Measurements from ENCODE around the gene UNC5C. TPM values are rescaled to one million over a fixed set of nuclear protein-coding genes. Genes with fewer than 3 reads are reported as not detected.

UNC5C gene
- total RNA-seq, 1 donor from 2014 or later = 0.20 TPM

DNA sequence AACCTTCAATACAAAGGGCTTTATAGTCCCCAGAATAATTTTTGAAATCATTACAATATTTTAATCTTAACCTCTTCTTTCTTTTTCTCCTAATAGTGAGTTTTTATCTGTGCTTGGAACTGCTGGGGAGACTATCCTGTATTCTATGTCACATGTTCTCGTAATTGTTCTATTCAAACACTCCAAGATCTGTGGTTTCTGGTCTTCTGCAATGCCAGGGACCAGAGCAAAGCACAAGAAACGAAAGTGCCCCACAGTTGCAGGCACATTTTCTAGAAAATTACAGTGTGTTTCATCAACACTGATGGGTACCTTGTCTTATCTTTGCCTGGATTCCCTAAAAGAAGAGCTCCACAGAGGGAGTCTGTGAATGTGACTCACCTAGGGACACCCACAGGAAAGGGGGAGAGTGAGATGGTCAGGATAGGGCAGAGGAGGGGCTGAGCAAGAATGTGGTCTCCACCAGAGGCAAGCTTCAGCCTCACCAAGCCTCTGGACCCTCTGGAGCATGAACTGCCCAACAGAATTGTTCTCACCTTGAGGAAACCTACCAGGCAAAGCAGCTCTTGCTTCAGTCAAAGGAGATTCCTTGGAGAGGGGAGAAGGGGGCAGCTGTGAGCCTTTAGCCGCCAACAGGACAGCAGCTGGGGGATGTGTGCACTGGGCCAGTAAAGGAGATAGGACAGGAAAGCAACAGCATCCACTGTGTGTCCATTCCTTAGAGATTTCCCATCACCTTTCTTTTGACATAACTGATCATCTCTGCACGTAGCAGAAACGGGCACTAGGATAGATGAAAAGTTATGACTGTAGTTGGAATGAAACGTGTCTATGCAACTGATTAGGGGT is 25.9 kb downstream of the UNC5C start:
- DNase-seq (ENCODE audit: low read depth, low spot score) = no peak

DNA sequence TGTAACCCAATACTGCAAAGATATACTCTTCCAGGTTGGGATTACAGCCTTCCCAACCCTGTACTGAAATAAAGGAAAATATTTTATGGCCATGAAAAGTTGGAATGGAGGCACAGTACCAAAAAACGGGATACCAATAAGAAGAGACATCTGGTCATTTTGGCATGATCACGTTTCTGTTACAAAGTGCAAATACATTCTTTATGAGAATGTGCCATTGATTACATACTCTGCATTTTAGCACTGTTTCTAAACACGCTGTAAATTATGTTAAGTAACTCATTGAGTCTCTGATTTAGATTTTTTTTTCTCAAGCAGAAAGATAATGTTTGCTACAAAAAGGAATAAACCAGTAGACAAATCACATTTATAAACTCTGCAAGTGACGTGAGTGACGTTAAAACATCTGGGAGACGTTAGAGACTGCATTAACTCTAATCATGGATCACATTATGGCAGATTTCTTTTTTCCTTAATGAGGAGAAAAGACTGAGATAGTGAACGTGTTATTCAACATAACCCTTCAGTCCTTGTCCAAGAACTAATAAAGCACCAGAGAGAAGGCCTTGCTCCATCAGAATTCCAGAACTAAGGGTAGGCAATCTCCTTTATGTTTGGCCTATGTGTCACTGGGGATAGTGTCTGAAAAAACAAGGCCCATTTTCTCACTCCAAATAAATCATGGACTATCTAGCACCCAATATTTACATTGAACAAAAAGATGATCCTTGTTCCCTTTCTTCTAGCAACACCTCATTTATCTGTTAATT is 31.0 kb downstream of the UNC5C start:
- no peak for DNase-seq (ENCODE audit: low read depth, low spot score)

DNA sequence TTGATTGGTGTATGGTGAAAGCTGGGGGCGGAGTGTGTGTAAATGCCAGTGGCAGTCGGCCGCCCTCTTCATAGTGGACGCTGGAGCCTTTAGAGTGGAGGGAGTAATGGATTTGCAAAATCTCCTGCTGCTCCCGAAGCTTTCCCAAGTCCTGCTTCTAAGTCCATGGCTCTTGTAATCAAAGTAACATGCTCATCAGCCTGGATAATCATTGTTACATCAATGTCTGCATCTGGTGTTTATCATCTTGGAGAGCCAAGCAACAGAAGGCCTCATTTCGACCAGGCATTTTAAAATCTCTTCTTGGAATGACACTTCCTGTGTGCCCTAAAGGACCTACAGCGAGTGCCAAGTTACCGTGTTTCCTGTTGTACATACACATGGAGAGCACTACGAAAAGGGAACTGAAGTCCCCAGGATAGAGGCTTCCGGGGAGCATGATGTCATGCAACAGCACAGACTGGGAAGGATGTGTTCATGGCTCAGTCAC is 32.2 kb downstream of the UNC5C start:
- DNase-seq (ENCODE audit: low read depth, low spot score) = no peak

DNA sequence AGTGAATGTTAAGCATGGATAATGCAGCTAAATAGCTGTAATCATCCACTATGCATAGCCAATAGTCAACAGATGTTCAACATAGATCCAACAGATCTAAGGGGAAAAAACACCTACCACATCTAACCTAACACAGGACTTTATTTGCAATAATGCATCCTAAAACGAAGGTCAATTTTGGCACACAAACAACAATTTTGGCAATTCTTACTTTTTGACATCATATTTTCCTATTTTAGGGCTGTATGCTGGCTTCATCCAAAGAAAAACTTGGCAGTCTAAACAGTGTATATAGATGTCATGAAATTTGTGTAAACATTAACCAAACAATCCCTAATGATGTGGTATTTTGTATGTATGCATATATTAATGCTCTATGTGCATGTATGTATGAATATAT is 33.2 kb downstream of the UNC5C start:
- no peak for DNase-seq (ENCODE audit: low read depth, low spot score)

DNA sequence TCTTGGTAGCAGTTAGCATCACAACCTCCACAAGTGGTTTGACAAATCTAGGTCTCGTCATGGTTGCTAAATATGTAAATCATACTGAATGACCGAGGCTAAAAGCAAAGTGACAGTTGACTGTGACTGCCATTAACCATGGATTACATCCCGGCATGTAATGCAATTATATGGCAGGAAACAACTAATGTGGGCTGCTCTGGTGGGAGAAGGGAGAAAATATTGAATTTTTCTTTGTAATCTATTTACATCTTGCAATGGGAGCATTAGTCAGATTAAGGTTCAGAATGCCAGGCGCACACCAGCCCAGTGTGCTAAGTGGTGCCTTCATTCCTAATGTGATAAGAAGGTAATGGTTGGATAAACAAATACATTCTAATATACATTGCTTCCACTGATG is 35.8 kb downstream of the UNC5C start:
- DNase-seq (ENCODE audit: low read depth, low spot score) = no peak

DNA sequence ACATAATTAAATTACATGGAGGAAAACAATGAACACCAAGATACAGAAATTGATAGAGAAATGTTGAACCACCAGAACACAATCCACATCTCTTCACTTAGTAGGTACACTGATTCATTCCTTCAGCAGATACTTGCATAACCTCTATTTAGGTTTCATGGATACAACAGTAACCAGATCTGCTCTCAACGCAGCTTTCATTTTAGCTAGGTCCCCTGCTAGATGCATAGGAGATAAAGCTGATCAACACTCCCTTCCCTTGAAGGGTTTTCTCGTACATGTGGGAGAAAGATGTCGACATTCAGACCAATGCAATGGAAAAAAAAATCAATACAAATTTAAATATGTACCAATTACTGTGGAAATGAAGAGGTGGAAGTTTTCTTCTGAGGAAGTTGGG is 37.3 kb downstream of the UNC5C start:
- DNase-seq (ENCODE audit: low read depth, low spot score) = no peak

DNA sequence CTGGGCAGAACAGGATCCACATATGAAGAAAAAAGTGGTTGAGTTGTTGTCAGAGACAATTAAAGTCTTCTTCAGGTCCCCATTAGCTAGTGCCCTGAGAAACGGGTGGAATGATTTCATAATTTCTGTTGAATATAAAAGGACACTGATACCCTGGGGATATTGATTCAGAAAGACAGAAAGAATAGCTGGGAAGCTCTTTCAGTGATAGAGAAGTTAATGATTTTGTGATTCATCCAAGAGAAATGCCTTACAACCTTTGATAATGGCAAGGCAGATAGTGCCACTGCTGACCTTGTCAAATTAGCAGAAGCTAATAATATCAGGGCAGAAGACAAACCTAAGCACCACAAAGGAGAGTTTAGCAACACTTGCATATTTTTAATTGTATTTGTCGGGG is 37.9 kb downstream of the UNC5C start:
- no peak for DNase-seq (ENCODE audit: low read depth, low spot score)

DNA sequence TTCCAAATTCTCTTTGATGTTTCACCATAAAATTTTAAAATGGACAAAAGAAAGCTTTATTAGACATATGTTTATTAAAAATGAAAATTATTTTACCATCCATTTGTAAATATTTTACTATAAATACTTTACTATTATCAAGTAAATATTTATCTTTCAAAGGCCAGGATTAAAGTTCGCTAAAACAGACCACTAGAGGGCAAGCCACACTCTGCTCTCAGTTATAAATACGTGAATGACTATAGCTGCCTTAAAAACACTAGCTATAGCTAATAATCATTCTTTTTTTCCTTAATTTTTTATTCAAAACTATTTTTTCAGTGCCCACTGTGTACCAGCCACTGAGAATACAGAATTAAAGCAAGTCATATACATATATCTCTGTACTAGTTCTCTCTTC is 38.6 kb downstream of the UNC5C start:
- no peak for DNase-seq (ENCODE audit: low read depth, low spot score)

DNA sequence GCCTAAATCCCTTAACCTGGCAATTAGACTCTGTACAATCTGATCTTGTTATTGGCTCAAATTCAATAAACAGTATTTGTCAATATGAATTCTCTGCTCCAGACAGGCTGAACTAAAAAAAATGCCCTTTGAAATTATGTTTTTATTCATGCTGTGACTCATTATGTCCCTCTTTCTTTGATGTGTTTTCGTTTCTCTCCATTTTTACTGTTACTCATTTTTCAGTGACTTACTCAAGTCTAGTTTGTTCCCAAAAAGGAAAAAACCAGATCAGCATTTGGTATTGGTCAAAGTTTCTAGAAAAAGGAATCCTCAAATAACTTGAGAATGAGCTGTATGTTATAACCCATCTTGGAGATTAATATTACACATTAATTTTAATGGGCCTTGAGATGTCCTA is 40.4 kb downstream of the UNC5C start:
- DNase-seq (ENCODE audit: low read depth, low spot score) = no peak

DNA sequence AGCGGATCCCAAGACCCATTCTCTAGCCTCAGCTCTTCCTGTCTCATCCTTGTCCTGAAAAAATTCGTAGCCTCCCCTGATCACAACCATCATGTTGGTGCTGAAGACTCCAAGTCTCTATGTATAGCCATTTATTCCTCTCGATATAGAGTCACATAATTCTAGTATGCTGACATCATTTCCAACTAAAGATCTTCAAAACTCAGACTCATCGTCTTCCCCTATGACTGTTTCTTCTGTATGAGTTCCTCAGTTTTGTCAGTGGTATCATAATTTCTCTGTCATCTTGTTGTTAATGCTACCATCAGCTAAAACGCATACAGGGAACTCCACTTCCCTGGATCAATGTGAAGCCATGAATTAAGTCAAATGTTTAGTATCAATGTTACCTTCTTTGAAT is 41.2 kb downstream of the UNC5C start:
- DNase-seq (ENCODE audit: low read depth, low spot score) = no peak

DNA sequence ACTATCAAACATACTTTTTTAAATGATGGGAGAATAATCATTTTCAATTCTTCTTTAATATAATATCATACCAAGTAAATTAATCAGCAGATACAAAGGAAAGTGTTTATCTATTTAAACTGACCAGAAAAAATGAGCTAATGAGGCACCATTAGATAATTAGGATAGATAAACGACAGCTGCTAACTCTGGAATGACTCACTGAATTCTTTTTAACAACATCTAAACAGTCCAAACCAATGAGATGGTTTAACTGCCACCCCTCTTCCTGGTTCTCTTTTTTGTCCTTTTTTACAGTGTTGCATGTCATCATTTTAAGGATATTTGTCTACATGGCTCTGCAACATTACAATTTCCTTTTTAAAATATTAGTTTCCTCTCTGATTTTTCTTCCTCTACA is 41.6 kb downstream of the UNC5C start:
- no peak for DNase-seq (ENCODE audit: low read depth, low spot score)

DNA sequence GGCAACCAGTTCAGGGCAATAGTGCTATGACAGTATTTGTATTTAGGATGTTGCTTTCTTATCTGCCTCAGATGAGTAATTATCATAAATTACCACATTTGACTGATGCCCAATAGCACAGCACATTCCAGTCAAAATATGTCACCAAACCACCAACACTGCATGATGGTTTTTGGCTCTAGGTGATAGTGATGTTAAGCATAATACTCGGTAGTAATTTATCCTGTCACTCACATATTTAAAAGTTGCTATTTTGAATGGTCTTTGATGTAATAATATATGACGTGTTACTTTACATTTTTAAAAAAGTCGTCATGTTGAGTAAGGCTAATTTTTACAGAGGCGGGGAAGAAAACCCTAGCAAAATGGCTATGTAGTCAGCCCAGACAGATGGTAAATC is 42.5 kb downstream of the UNC5C start:
- DNase-seq (ENCODE audit: low read depth, low spot score) = no peak

DNA sequence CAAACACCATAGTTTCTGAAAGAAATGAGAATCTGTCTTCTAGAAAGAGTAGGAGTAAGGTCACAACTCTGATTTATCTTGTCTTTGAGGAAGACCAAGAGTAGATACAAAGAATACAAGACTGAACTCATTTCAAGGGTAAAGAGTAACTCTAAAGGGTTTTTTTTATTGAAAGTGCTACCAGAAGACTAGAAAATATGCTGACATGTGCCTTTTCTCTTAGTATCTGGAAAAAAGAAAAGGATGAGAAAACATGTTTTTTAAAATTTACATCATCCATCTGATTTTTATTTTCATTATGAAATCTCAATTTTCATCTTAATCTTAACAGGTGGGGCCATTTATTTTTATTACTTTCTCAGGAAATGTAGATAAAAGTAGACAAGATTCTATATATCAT is 43.0 kb downstream of the UNC5C start:
- DNase-seq (ENCODE audit: low read depth, low spot score) = no peak

DNA sequence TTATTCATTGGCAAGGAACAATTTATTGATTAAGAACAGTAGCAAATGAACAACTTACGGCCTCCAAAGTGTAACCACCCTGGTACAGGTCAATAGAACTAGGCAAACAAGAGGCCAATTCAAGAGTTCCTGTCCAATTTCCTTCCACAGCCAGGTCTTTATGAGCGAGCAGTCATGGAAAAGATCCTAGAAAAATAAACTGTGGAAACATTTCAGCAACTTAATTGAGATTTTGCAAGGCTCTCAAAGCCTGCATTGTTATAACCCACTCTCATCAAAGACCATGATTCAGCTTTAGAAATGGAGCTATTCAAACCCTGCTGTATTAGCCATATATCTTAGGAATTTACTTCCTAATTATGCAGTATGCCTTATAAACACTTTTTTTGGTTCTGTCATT is 43.6 kb downstream of the UNC5C start:
- DNase-seq (ENCODE audit: low read depth, low spot score) = no peak

DNA sequence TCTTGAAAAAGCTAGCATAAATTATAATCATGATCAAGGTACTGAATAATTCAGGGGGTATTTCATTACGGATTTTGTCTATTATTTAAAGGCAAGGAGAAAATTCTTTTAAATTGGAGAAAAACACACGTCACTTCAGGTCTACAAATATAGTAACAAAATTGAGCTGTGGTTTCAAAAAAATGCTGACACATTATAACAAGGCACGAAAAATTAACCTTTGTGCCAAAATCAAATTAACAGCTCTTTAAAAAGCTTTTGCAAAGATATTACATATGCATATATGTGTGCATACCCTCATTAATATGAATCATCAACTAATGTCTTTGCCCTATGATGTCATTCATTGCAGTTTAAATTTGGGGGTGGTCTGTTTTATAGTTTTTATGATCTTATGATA is 44.3 kb downstream of the UNC5C start:
- no peak for DNase-seq (ENCODE audit: low read depth, low spot score)

DNA sequence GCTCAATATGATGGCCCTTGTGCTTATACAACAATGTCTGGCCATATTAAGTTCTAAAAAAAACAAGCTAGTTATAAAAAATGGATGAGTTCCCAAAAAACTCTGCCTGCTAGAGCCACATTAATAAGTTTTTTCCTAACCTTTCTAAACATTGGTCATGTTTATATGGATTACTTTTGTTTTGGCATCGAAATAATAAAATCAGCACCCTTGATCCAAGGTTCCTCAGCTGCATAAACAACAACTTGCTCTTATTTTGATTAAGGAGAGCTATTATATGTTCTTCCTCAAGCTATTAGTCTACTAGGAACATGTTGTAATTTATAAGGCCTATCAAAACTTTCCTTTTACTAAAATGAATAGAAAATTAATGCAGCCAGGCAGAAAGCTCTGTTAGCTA is 48.4 kb downstream of the UNC5C start:
- DNase-seq (ENCODE audit: low read depth, low spot score) = no peak

DNA sequence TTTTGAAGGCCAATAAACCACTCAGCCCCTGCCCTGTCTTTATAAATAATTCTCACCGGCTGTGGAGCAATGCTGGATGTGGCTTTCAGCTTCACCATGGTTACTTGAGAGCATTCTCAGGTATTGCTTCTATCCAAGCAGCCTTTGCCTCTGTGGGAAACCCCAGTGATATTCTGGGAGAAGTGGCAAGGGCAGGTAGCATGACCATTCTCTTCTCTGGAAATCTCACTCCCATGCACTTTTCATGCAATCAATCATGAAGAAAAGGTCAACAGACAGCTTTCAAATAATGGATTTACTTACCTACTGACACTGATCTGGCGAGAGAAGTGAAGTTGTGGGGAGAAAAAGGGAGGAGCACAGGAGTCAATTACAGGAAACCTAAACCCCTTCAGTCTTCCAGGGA is 49.5 kb downstream of the UNC5C start:
- no peak for DNase-seq (ENCODE audit: low read depth, low spot score)

DNA sequence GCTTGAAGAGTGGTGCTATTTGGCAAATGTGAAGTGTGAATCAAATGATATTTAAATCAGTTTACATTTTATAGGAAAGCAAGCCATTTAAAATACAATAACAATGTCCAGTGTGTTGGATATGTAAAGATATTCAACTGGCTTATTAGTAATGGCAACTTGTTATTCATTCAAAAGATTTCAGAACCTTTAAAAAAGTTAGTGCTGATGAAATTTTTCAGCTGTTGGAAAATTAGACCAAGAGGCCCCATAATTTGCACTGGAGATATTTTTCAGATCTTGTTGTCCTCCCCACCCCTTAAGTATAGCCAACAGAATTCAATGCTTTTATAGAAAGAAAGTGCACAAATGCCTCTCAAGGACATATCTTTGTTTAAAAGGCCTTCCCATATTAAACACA is 54.6 kb downstream of the UNC5C start:
- DNase-seq (ENCODE audit: low read depth, low spot score) = no peak

DNA sequence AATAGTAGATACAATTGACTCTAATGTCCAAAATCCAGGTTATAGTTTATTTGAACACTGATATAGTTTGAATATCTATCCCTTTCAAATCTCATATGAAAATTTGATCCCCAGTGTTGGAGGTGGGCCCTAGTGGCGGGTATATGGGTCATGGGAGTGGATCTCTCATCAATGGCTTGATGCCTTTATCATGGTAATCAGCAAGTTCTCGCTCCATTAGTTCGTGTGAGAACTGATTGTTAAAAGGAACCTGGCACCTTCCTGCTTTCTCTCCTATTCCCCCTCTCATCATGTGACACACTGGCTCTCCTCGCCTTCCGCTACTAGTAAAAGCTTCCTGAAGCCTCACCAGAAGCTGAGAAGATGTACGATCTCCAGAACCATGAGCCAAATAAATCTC is 70.1 kb downstream of the UNC5C start:
- DNase-seq (ENCODE audit: low read depth, low spot score) = no peak

DNA sequence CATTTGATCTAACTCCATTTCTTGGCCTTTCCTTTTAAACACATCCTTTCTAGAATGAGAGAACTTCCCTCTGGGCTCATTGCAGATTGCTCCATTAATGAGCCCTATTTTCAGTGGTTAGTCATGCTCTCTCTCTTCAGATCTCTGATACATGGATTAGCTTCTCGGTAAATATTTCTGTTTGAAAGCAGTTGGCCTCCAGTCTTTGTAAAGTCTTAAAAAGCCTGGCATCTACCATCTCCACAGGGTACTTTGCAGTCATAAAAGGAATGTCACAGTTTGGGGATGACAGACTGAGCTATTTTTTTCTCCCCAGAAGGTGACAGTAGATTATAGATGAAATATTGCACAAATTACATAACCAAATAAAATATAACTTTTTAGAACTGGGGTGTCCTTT is 72.7 kb downstream of the UNC5C start:
- DNase-seq (ENCODE audit: low read depth, low spot score) = no peak

DNA sequence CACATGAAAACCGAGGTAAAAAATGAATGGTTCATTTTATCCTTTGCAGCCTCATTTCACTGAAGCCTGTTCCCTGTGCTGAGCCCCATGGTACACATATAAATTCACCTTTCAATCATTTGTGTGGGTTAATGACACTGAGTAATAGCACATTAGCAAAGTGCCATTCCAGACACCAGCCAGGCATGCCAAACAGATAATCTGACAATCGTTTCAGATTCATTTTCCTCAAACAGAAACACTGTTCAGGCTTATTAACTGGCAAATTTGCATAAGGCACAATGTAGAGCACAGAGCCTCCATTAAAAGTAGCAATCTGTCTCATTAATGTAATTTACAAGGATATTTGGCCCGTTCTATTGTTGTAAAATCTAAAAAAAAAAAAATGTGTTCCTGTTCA is 76.2 kb downstream of the UNC5C start:
- no peak for DNase-seq (ENCODE audit: low read depth, low spot score)

DNA sequence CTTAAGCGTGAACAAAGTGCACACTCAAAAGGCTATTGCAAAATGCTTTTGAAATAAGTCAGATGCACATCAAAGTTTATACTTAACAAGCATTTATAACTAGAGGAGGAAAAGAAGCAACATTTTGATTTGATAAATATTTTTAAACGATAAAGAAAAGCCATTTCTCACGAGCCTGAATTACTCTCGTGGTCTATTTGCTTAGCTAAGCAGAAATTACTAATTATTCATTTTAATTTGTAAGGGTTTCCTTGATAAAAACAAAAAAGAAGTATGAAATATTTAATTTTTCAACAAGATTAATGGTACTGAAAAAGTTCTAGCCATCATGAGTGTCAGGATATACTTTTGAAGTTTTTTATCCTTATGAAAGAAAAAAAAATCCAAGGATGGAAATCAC is 78.2 kb downstream of the UNC5C start:
- no peak for DNase-seq (ENCODE audit: low read depth, low spot score)

DNA sequence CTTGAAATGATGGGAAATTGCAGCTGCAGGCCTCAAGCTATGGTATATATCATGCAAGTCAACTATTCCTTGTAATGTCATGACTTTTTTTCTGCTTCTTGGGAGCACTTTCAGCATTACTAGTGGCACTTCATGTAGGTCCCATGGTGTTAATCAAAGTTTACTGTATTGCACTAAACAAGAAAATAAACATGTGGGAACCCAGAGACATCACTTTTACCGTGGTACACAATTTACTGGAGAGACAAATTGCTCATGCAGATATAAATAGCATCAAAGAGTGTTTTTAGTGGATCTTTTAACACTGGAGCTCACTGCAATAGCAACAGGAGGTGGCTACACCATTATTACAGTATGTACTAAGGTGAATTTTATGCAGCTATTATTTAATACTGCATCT is 79.2 kb downstream of the UNC5C start:
- DNase-seq (ENCODE audit: low read depth, low spot score) = no peak

Measured in pulmonary artery endothelial cell (primary cell).